Neural cell (in vitro differentiated cells): ENCODE measurements around the gene TENT5C. TPM values are rescaled to one million over a fixed set of nuclear protein-coding genes. Genes with fewer than 3 reads are reported as not detected.

Experiments
- H2AFZ ChIP-seq: fragments of 200-600, 300-800 bp; sonication (generic), shearing (Covaris generic); 2 replicates; pipeline ENCODE4 v1.6.0; 2014; ENCODE audit warnings: low read depth, mild to moderate bottlenecking, antibody characterized with exemption, low read length, moderate library complexity
- H3F3A ChIP-seq: fragments of 200-600 bp; shearing (Covaris generic); 2 replicates; pipeline ENCODE4 v1.6.1; 2016; ENCODE audit warnings: mild to moderate bottlenecking, moderate library complexity, mixed read lengths, antibody characterized with exemption, low read length; ENCODE audit not compliant: insufficient read depth, poor library complexity, severe bottlenecking
- H3K27ac ChIP-seq: fragments of 200-600, 300-800 bp; sonication (generic), shearing (Covaris generic); 2 replicates; pipeline ENCODE4 v1.5.1; 2014; ENCODE audit warnings: mild to moderate bottlenecking, low read length, moderate library complexity
- H3K27me3 ChIP-seq: fragments of 300-800, 200-600 bp; sonication (generic), shearing (Covaris generic); 2 replicates; pipeline ENCODE4 v1.6.0; 2014; ENCODE audit warnings: mild to moderate bottlenecking, low read depth, low read length, moderate library complexity; ENCODE audit not compliant: insufficient read depth
- H3K36me3 ChIP-seq: fragments of 300-800, 200-600 bp; sonication (generic), shearing (Covaris generic); 2 replicates; pipeline ENCODE4 v1.5.1; 2014; ENCODE audit warnings: mild to moderate bottlenecking, antibody characterized with exemption, low read length, moderate library complexity; ENCODE audit not compliant: insufficient read depth
- H3K4me2 ChIP-seq: fragments of 300-800, 200-600 bp; sonication (generic), shearing (Covaris generic); 2 replicates; pipeline ENCODE4 v1.6.0; 2014; ENCODE audit warnings: mild to moderate bottlenecking, low read length
- H3K4me3 ChIP-seq: fragments of 300-800, 200-600 bp; sonication (generic), shearing (Covaris generic); 2 replicates; pipeline ENCODE4 v1.5.1; 2014; ENCODE audit warnings: mild to moderate bottlenecking, low read length, moderate library complexity
- H3K79me2 ChIP-seq: fragments of 200-600 bp; shearing (Covaris generic); replicated peaks from 2 replicates; pipeline ENCODE4 v1.6.0; 2014; ENCODE audit warnings: mild to moderate bottlenecking, low read length, moderate library complexity; ENCODE audit not compliant: insufficient read depth
- H3K9ac ChIP-seq: fragments of 300-800, 200-600 bp; sonication (generic), shearing (Covaris generic); 2 replicates; pipeline ENCODE4 v1.6.1; 2016; ENCODE audit warnings: mild to moderate bottlenecking, low read length, mixed read lengths
- H3K9me2 ChIP-seq: fragments of 200-600 bp; shearing (Covaris generic); 2 replicates; pipeline ENCODE4 v1.6.1; 2016; ENCODE audit warnings: mild to moderate bottlenecking, low read length, mixed read lengths; ENCODE audit not compliant: insufficient read depth
- H3K9me3 ChIP-seq: fragments of 200-600, 300-800 bp; sonication (generic), shearing (Covaris generic); 2 replicates; pipeline ENCODE4 v1.6.1; 2016; ENCODE audit warnings: mild to moderate bottlenecking, mixed run types, low read length, moderate library complexity, mixed read lengths
- H4K20me1 ChIP-seq: fragments of 200-600 bp; shearing (Covaris generic); 2 replicates; pipeline ENCODE4 v1.6.1; 2016; ENCODE audit warnings: mild to moderate bottlenecking, mixed run types; ENCODE audit not compliant: insufficient read depth
- CTCF ChIP-seq: fragments of 450-650 bp; IDR thresholded peaks from 2 replicates; pipeline ENCODE4 v1.5.1; 2014; ENCODE audit warnings: antibody characterized with exemption, mild to moderate bottlenecking, moderate library complexity; ENCODE audit not compliant: poor library complexity, severe bottlenecking
- EP300 ChIP-seq: fragments of 450-650 bp; conservative IDR thresholded peaks from 2 replicates; pipeline ENCODE4 v1.6.1; 2014; ENCODE audit warnings: antibody characterized with exemption, mild to moderate bottlenecking, moderate library complexity; ENCODE audit not compliant: poor library complexity, severe bottlenecking
- EZH2 ChIP-seq: fragments of 200-600, 300-800 bp; shearing (Covaris generic), sonication (generic); IDR thresholded peaks from 2 replicates; pipeline ENCODE4 v1.6.1; 2014; ENCODE audit warnings: antibody characterized with exemption, low read length, borderline replicate concordance, mild to moderate bottlenecking; ENCODE audit not compliant: insufficient read depth, poor library complexity, severe bottlenecking
- MXI1 ChIP-seq: fragments of 450-650 bp; conservative IDR thresholded peaks from 2 replicates; pipeline ENCODE4 v1.6.1; 2014; ENCODE audit warnings: antibody characterized with exemption, mild to moderate bottlenecking; ENCODE audit not compliant: poor library complexity, severe bottlenecking
- POLR2AphosphoS5 ChIP-seq: IDR thresholded peaks from 2 replicates; pipeline ENCODE4 v1.6.1; 2012
- RAD21 ChIP-seq: fragments of 450-650 bp; conservative IDR thresholded peaks from 2 replicates; pipeline ENCODE4 v1.6.1; 2014; ENCODE audit warnings: antibody characterized with exemption, mild to moderate bottlenecking, moderate library complexity
- REST ChIP-seq: IDR thresholded peaks from 2 replicates; pipeline ENCODE4 v1.6.1; 2012; ENCODE audit warnings: borderline replicate concordance
- SMC3 ChIP-seq: fragments of 450-650 bp; conservative IDR thresholded peaks from 2 replicates; pipeline ENCODE4 v1.6.1; 2014; ENCODE audit warnings: antibody characterized with exemption, mild to moderate bottlenecking, moderate library complexity; ENCODE audit not compliant: poor library complexity
- TAF1 ChIP-seq: IDR thresholded peaks from 2 replicates; pipeline ENCODE4 v1.6.1; 2012; ENCODE audit warnings: low read depth
- polyA plus RNA-seq: library from polyadenylated mRNA; depleted of rRNA; stranded (reverse); fragments of >200 nt; gene quantifications from 2 replicates; pipeline ENCODE4 v1.2.3, GENCODE V29; 2014

TENT5C gene
- polyA plus RNA-seq, 1 donor from 2014 or later, result 0.05 TPM

GRCh38 chr1:117670976-117671780, 65.3 kb downstream of the TENT5C start:
- H2AFZ ChIP-seq, result no peak overlapping the region
- no peaks in the 10 kb centered on the region for H4K20me1 ChIP-seq
- no peaks in the 10 kb centered on the region for H3F3A ChIP-seq
- no peaks in the 10 kb centered on the region for H3K36me3 ChIP-seq
- H3K27ac ChIP-seq, result no peak overlapping the region
- H3K9ac ChIP-seq, result no peak overlapping the region
- no peaks in the 10 kb centered on the region for H3K79me2 ChIP-seq
- no peaks in the 10 kb centered on the region for H3K9me3 ChIP-seq
- no peak overlapping the region for H3K4me3 ChIP-seq
- TF ChIP-seq EZH2, result no peak
- no peak for TF ChIP-seq POLR2AphosphoS5
- TF ChIP-seq REST, result no peak
- no peak for TF ChIP-seq SMC3
- TF ChIP-seq EP300, result no peak
- TF ChIP-seq RAD21, result no peak
- TF ChIP-seq TAF1, result no peak
- TF ChIP-seq MXI1, result no peak
- no peak for TF ChIP-seq CTCF
- H3K9me2 ChIP-seq, result no peaks in the 10 kb centered on the region
- H3K4me2 ChIP-seq, result no peak overlapping the region
- H3K27me3 ChIP-seq, result no peaks in the 10 kb centered on the region

- H3F3A ChIP-seq, result no peaks in the 10 kb centered on the region
- H3K27ac ChIP-seq, result no peak overlapping the region
- H2AFZ ChIP-seq, result no peak overlapping the region
- no peaks in the 10 kb centered on the region for H3K9me2 ChIP-seq
- no peaks in the 10 kb centered on the region for H3K27me3 ChIP-seq
- H3K4me2 ChIP-seq, result no peak overlapping the region
- H3K9ac ChIP-seq, result no peak overlapping the region
- no peaks in the 10 kb centered on the region for H3K36me3 ChIP-seq
- TF ChIP-seq EP300, result no peak
- H3K9me3 ChIP-seq, result no peaks in the 10 kb centered on the region
- no peaks in the 10 kb centered on the region for H3K79me2 ChIP-seq
- no peaks in the 10 kb centered on the region for H4K20me1 ChIP-seq
- H3K4me3 ChIP-seq, result no peak overlapping the region
Observed at GRCh38 chr1:117671781-117672501, 66.1 kb downstream of the TENT5C start.
